ENCODE data around the gene MVP. TPM values are rescaled to one million over a fixed set of nuclear protein-coding genes. Genes with fewer than 3 reads are reported as not detected.

MVP gene
- total and polyA plus RNA-seq, 2 donors (not counting 1 experiment from before 2014, with no cell fraction given): 109 to 121 TPM

- DNase-seq (no peak), ATAC-seq (ENCODE audit: low read depth) (no peak)
- no peaks in the 10 kb centered on the region for H3K4me1 ChIP-seq (ENCODE audit: control insufficient read depth in 2 of 2, insufficient read depth in 2 of 2, low read length in 2 of 2)
- ChIA-PET POLR2A (no interaction called here), CTCF (no interaction called here)
- H3K27ac ChIP-seq (ENCODE audit: low read length in 2 of 2): no peak overlapping the region
- Mint-ChIP-seq H3K27me3 (peaks cover 11% of the 10 kb centered on the region), H3K9me3 (ENCODE audit: insufficient read depth) (no peaks in the 10 kb centered on the region), H3K4me3 (no peak overlapping the region), H3K27ac (no peak overlapping the region), H3K4me1 (no peaks in the 10 kb centered on the region)
- 86% methylated on average over 8 of the region's 10 CpGs for WGBS (ENCODE audit: insufficient coverage)
- peaks cover 0 to 9% (median 0%) of the 10 kb centered on the region in 4 experiments for H3K27me3 ChIP-seq (replicated peaks in 1 of 4; ENCODE audit: control extremely low read depth in 1 of 4, control insufficient read depth in 3 of 4, insufficient read depth in 4 of 4, low read length in 3 of 4)
- no peak overlapping the region for H3K4me2 ChIP-seq (replicated peaks; ENCODE audit: low read depth, low read length, poor library complexity, severe bottlenecking)
- H3K9me3 ChIP-seq (ENCODE audit: control extremely low read depth in 1 of 3, control insufficient read depth in 2 of 3, insufficient read depth in 1 of 3, low read length in 2 of 3): no peaks in the 10 kb centered on the region
- H3K9ac ChIP-seq (ENCODE audit: low read length): no peak overlapping the region
- no peak overlapping the region for H2AFZ ChIP-seq (ENCODE audit: insufficient read depth, low read depth, low read length, poor library complexity, severe bottlenecking)
- H3K36me3 ChIP-seq (replicated peaks in 1 of 2; ENCODE audit: control extremely low read depth in 1 of 2, control insufficient read depth in 1 of 2, extremely low read depth in 1 of 2, insufficient read depth in 2 of 2, low read length in 1 of 2): no peaks in the 10 kb centered on the region
- intact Hi-C loops (cut with micrococcal nuclease): no loop called here
- no peaks in the 10 kb centered on the region for H4K20me1 ChIP-seq (ENCODE audit: control insufficient read depth, insufficient read depth, low read length, poor library complexity, severe bottlenecking)
- no peaks in the 10 kb centered on the region for H3K79me2 ChIP-seq (ENCODE audit: control insufficient read depth, insufficient read depth, low read length)
- H3K4me3 ChIP-seq (ENCODE audit: control extremely low read depth in 1 of 5, extremely low read depth in 1 of 5, insufficient read depth in 1 of 5, low read depth in 2 of 5, low read length in 4 of 5): no peak overlapping the region
- TF ChIP-seq EZH2 (IDR thresholded peaks at IDR 0.05; ENCODE audit: borderline replicate concordance, insufficient read depth, low read depth, low read length, poor library complexity, severe bottlenecking): no peak
- TF ChIP-seq, protein P1, sequence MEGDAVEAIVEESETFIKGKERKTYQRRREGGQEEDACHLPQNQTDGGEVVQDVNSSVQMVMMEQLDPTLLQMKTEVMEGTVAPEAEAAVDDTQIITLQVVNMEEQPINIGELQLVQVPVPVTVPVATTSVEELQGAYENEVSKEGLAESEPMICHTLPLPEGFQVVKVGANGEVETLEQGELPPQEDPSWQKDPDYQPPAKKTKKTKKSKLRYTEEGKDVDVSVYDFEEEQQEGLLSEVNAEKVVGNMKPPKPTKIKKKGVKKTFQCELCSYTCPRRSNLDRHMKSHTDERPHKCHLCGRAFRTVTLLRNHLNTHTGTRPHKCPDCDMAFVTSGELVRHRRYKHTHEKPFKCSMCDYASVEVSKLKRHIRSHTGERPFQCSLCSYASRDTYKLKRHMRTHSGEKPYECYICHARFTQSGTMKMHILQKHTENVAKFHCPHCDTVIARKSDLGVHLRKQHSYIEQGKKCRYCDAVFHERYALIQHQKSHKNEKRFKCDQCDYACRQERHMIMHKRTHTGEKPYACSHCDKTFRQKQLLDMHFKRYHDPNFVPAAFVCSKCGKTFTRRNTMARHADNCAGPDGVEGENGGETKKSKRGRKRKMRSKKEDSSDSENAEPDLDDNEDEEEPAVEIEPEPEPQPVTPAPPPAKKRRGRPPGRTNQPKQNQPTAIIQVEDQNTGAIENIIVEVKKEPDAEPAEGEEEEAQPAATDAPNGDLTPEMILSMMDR (IDR thresholded peaks at IDR 0.05): no peak
Observed at GRCh38 chr16:29891525-29892457, 71.5 kb downstream of the MVP start.

DNA sequence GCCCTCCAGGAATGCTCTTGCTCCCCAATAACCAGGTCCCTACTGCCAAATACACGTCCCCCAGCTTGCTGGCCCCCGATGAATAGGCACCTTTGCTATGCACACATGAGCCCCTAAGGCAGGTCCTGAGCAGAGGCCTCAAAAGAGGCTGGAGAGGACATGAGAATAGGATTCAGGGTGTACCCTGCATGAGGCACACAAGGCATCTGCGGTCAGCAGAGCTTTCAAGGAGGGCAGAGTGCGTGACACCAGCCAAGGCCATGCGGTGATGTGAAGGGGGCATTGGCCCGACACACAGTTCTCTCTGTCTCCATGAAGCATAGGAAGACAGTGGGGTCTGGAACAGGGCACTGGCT is 72.2 kb downstream of the MVP start:
- POLR2A ChIA-PET: no interaction called here
- no peak overlapping the region for H3K9ac ChIP-seq (ENCODE audit: low read length)
- no peaks in the 10 kb centered on the region for H3K36me3 ChIP-seq (replicated peaks in 1 of 2; ENCODE audit: control extremely low read depth in 1 of 2, control insufficient read depth in 1 of 2, extremely low read depth in 1 of 2, insufficient read depth in 2 of 2, low read length in 1 of 2)
- no peak overlapping the region for H3K4me3 ChIP-seq (ENCODE audit: control extremely low read depth in 1 of 5, extremely low read depth in 1 of 5, insufficient read depth in 1 of 5, low read depth in 2 of 5, low read length in 4 of 5)
- H3K27ac ChIP-seq (ENCODE audit: low read length in 2 of 2): no peak overlapping the region
- H3K4me1 ChIP-seq (ENCODE audit: control insufficient read depth in 2 of 2, insufficient read depth in 2 of 2, low read length in 2 of 2): peaks cover 0 to 3% of the 10 kb centered on the region in 2 donors
- no peaks in the 10 kb centered on the region for H3K4me1 Mint-ChIP-seq
- H2AFZ ChIP-seq (ENCODE audit: insufficient read depth, low read depth, low read length, poor library complexity, severe bottlenecking): no peak overlapping the region
- intact Hi-C loops (cut with micrococcal nuclease): no loop called here
- H3K27me3 Mint-ChIP-seq: peaks cover 15% of the 10 kb centered on the region
- no peaks in the 10 kb centered on the region for H4K20me1 ChIP-seq (ENCODE audit: control insufficient read depth, insufficient read depth, low read length, poor library complexity, severe bottlenecking)
- TF ChIP-seq EZH2 (IDR thresholded peaks at IDR 0.05; ENCODE audit: borderline replicate concordance, insufficient read depth, low read depth, low read length, poor library complexity, severe bottlenecking): no peak
- TF ChIP-seq, protein P1 (IDR thresholded peaks at IDR 0.05): no peak
- 90% methylated on average over 5 of the region's 6 CpGs for WGBS (ENCODE audit: insufficient coverage)
- CTCF ChIA-PET: no interaction called here
- DNase-seq: no peak
- no peak overlapping the region for H3K27ac Mint-ChIP-seq
- ATAC-seq (ENCODE audit: low read depth): no peak
- H3K9me3 Mint-ChIP-seq (ENCODE audit: insufficient read depth): no peaks in the 10 kb centered on the region
- H3K4me3 Mint-ChIP-seq: no peak overlapping the region
- no peaks in the 10 kb centered on the region for H3K79me2 ChIP-seq (ENCODE audit: control insufficient read depth, insufficient read depth, low read length)
- no peaks in the 10 kb centered on the region for H3K9me3 ChIP-seq (ENCODE audit: control extremely low read depth in 1 of 3, control insufficient read depth in 2 of 3, insufficient read depth in 1 of 3, low read length in 2 of 3)
- H3K4me2 ChIP-seq (replicated peaks; ENCODE audit: low read depth, low read length, poor library complexity, severe bottlenecking): no peak overlapping the region
- H3K27me3 ChIP-seq (replicated peaks in 1 of 4; ENCODE audit: control extremely low read depth in 1 of 4, control insufficient read depth in 3 of 4, insufficient read depth in 4 of 4, low read length in 3 of 4): peaks cover 0 to 14% (median 3%) of the 10 kb centered on the region in 4 experiments

All from B cell (primary cell).